Stomach (tissue), 4 donors: ENCODE results near the gene CTIF.

Source experiments
- EP300 ChIP-seq: sonication (generic); formaldehyde crosslinking; IDR thresholded peaks from one replicate; pipeline ENCODE4 v1.6.1; 2017; ENCODE audit warnings: antibody characterized with exemption
- POLR2A ChIP-seq, 4 donors: fragments of 450-650 bp; IDR thresholded peaks; one replicate each; pipeline ENCODE4 v1.6.1; 2016; ENCODE audit warnings: antibody characterized with exemption in 4 of 4, control low read depth in 2 of 4, mild to moderate bottlenecking in 1 of 4, moderate library complexity in 1 of 4
- POLR2AphosphoS5 ChIP-seq, 3 donors: sonication (generic); formaldehyde crosslinking; IDR thresholded peaks; one replicate each; pipeline ENCODE4 v1.6.1; 2016; ENCODE audit warnings: antibody characterized with exemption in 3 of 3
- TF ChIP-seq, protein P1 (sequence below), 7 experiments: fragments of 450-650 bp in 4 of 7; fragments of 200-600 bp in 3 of 7; sonication (generic) in 3 of 7; IDR thresholded peaks; one replicate each; pipeline ENCODE4 v1.5.1; 2016 to 2019; ENCODE audit warnings: antibody characterized with exemption in 7 of 7, control low read depth in 2 of 7, mild to moderate bottlenecking in 1 of 7

DNA sequence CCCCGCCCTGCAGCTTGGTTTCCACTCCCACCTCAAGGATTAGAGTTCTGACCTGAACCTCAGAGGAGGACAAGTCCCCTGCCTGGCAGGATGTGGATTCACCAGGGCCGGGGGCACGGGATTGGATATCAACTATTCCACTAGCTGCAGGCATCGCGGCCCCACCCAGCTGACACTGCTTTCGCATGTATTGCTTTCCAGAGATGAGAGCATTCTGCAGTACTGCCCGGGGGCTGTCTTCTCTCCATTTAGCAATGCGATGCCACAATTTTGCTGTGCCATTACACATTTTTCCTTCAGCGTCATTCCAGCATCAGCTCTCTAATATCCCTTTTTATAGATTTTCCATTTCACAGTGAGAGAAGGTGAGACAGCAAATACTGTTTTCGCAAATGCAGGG lies 42.0 kb downstream of the CTIF start:
- no peak for TF ChIP-seq POLR2AphosphoS5 (IDR thresholded peaks at IDR 0.05)
- no peak for TF ChIP-seq EP300
- TF ChIP-seq POLR2A (IDR thresholded peaks at IDR 0.05) = no peak
- TF ChIP-seq, protein P1, sequence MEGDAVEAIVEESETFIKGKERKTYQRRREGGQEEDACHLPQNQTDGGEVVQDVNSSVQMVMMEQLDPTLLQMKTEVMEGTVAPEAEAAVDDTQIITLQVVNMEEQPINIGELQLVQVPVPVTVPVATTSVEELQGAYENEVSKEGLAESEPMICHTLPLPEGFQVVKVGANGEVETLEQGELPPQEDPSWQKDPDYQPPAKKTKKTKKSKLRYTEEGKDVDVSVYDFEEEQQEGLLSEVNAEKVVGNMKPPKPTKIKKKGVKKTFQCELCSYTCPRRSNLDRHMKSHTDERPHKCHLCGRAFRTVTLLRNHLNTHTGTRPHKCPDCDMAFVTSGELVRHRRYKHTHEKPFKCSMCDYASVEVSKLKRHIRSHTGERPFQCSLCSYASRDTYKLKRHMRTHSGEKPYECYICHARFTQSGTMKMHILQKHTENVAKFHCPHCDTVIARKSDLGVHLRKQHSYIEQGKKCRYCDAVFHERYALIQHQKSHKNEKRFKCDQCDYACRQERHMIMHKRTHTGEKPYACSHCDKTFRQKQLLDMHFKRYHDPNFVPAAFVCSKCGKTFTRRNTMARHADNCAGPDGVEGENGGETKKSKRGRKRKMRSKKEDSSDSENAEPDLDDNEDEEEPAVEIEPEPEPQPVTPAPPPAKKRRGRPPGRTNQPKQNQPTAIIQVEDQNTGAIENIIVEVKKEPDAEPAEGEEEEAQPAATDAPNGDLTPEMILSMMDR (IDR thresholded peaks at IDR 0.05) = no peak
